ENCODE results near the gene UROS.

DNA sequence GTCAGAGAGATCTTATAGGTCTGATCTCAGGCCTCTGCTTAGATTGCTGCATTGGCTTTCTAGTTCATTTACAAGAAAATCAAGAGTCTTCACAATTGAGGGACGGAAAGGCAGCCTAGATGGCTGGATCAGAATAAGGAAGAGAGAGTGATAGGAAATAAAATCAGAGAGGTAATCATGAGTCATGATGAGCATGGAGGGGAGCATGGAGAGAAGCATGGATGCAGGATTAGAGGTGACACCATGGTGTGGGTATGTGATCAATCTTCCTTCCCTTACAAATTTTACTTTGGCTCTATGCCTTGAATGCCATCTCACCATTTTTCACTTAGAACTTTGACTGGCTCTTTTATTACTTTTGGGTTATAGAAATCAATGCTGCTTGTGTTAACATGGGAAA, 1.7 kb upstream of the UROS start:
- TF ChIP-seq, protein P1, sequence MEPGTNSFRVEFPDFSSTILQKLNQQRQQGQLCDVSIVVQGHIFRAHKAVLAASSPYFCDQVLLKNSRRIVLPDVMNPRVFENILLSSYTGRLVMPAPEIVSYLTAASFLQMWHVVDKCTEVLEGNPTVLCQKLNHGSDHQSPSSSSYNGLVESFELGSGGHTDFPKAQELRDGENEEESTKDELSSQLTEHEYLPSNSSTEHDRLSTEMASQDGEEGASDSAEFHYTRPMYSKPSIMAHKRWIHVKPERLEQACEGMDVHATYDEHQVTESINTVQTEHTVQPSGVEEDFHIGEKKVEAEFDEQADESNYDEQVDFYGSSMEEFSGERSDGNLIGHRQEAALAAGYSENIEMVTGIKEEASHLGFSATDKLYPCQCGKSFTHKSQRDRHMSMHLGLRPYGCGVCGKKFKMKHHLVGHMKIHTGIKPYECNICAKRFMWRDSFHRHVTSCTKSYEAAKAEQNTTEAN (CRISPR knock-in tag; IDR thresholded peaks at IDR 0.05) = no peak
- TF ChIP-seq, protein P2, sequence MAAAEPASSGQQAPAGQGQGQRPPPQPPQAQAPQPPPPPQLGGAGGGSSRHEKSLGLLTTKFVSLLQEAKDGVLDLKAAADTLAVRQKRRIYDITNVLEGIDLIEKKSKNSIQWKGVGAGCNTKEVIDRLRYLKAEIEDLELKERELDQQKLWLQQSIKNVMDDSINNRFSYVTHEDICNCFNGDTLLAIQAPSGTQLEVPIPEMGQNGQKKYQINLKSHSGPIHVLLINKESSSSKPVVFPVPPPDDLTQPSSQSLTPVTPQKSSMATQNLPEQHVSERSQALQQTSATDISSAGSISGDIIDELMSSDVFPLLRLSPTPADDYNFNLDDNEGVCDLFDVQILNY (CRISPR knock-in tag; IDR thresholded peaks at IDR 0.05) = no peak
- no peak for TF ChIP-seq MXD4 (CRISPR knock-in tag; IDR thresholded peaks at IDR 0.05; ENCODE audit: borderline replicate concordance)
- no peak for TF ChIP-seq JUN (CRISPR knock-in tag; IDR thresholded peaks at IDR 0.05)
- no peak for TF ChIP-seq CREM (CRISPR knock-in tag; IDR thresholded peaks at IDR 0.05)
- TF ChIP-seq TEAD1 (CRISPR knock-in tag; IDR thresholded peaks at IDR 0.05) = no peak

Data from WTC11 (cell line).